GM20000 (cell line): ENCODE measurements around the gene APOL1.
"Not testable (repeated sequence)": the region's sequence is repeated elsewhere in the genome, so short reads cannot be mapped to it uniquely, and the experiment has no call there.

Source experiments
- DNase-seq: peaks from one replicate; pipeline ENCODE4 v3.0.0; 2012; ENCODE audit warnings: low spot score
- TF ChIP-seq, protein P1 (sequence below): IDR thresholded peaks from 2 replicates; pipeline ENCODE4 v1.5.1; 2012; ENCODE audit warnings: mild to moderate bottlenecking, control low read depth; ENCODE audit errors: extremely low read depth, missing control alignments

The APOL1 gene

GRCh38 chr22:36267058-36267457 is 14.1 kb downstream of the APOL1 start:
- DNase-seq = no peak
- TF ChIP-seq, protein P1, sequence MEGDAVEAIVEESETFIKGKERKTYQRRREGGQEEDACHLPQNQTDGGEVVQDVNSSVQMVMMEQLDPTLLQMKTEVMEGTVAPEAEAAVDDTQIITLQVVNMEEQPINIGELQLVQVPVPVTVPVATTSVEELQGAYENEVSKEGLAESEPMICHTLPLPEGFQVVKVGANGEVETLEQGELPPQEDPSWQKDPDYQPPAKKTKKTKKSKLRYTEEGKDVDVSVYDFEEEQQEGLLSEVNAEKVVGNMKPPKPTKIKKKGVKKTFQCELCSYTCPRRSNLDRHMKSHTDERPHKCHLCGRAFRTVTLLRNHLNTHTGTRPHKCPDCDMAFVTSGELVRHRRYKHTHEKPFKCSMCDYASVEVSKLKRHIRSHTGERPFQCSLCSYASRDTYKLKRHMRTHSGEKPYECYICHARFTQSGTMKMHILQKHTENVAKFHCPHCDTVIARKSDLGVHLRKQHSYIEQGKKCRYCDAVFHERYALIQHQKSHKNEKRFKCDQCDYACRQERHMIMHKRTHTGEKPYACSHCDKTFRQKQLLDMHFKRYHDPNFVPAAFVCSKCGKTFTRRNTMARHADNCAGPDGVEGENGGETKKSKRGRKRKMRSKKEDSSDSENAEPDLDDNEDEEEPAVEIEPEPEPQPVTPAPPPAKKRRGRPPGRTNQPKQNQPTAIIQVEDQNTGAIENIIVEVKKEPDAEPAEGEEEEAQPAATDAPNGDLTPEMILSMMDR = no peak

GRCh38 chr22:36267896-36268485 is 15.1 kb downstream of the APOL1 start:
- DNase-seq = no peak
- TF ChIP-seq, protein P1 = no peak

DNA sequence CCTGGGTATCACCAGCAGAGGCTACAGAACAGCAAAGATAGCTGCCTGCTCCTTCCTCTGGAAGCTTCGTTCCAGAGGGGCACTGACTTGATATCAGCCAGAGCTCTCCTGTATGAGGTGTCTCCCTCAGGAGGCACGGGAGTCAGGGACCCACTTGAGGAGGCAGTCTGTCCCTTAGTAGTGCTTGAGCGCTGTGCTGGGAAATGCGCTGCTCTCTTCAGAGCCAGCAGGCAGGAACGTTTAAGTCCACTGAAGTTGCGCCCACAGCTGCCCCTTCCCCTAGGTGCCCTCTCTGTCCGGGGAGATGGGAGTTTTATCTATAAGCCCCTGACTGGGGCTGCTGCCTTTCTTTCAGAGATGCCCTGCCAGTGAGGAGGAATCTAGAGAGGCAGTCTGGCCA is 18.3 kb downstream of the APOL1 start:
- DNase-seq = not testable (repeated sequence)

GRCh38 chr22:36271951-36272350 is 19.0 kb downstream of the APOL1 start:
- DNase-seq = not testable (repeated sequence)

- TF ChIP-seq, protein P1 = no peak
- DNase-seq = no peak
These were observed 21.6 kb downstream of the APOL1 start for GRCh38 chr22:36274531-36274930.

DNA sequence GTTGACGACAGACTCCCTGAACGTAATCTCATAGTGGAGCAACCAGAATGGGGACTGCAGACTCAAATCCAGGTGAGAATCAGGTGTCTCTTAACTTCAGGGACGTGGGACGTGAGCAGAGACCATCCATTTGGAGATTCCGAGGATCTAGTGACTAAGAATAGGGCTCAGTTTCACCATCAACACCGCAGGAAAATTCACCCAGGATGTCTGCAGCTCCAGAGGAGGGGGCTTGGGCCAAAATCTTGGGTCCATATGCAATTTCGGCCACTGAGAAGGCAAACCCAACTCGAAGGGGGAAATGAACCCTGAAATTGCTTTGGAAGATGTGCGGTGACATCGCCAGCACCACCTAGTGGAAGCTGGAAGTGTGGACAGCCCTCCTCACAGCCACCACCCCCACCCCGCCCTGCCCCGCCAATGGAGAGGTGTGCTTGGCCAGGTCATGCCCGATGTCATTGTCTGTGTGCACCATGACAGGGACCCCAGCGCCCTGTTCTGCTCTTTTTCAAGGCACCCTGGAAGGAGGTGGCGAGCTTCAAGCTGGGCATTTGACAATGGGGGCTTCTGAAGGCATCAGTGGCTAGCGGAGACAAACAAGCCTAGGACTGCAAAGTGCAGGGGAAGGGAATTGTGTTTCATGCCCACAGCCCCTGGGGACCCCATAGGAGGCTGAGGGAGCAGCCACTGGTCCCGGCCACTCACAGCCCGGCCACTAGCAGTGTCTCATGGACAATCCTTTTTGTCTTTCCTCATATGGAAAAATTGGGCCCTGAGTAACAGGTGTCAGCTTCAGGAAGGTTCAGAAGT is 24.8 kb downstream of the APOL1 start:
- TF ChIP-seq, protein P1 = peak; percentile 59
- DNase-seq = peak; percentile 85

DNA sequence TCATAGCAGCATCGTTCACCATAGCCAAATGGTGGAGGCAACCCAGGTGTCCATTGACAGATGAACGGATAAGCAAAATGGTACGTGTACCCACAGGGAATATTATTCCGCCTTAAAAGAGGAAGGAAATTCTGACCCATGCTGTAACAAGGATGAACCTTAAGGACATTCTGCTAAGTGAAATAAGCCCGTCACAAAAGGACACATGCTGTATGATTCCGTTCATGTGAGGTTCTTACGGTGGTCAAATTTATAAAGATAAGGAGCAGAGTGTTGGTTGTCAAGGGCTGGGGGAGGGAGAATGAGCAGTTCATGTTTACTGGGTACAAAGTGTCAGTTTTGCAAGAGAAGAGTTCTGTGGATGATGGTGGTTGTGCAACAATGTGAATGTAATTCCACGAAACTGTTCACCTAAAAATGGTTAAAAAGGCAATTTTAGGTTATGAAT is 26.3 kb downstream of the APOL1 start:
- DNase-seq = no peak
- TF ChIP-seq, protein P1 = no peak

- no peak for DNase-seq
- TF ChIP-seq, protein P1 = no peak
These were observed 27.4 kb downstream of the APOL1 start for GRCh38 chr22:36280379-36280778.
